BJ (cell line): ENCODE measurements around the gene CUL3. TPM values are rescaled to one million over a fixed set of nuclear protein-coding genes. Genes with fewer than 3 reads are reported as not detected.

Experiments used
- CTCF ChIA-PET: fragments of 350-600 bp; formaldehyde crosslinking; extraction: SDS; loops from one replicate; lab custom pipeline; 2021; ENCODE audit warnings: antibody characterized with exemption, inconsistent platforms; lab: Yijun Ruan, JAX
- POLR2A ChIA-PET: fragments of 300-600 bp; sonication (Branson Sonifier 250); formaldehyde crosslinking; extraction: SDS; loops from one replicate; lab custom pipeline; 2021; ENCODE audit warnings: antibody characterized with exemption; lab: Charles Lee
- DNase-seq: peaks from one replicate; pipeline ENCODE4 v3.0.0-alpha.2; 2011; ENCODE audit warnings: low read depth
- H3K27me3 ChIP-seq: 2 replicates; pipeline ENCODE4 v1.6.0; 2011; ENCODE audit warnings: low read length; ENCODE audit not compliant: control insufficient read depth, insufficient read depth
- H3K36me3 ChIP-seq: 2 replicates; pipeline ENCODE4 v1.5.1; 2011; ENCODE audit warnings: low read length; ENCODE audit not compliant: control insufficient read depth, insufficient read depth
- H3K4me3 ChIP-seq: 2 replicates; pipeline ENCODE4 v1.5.1; 2011; ENCODE audit warnings: low read depth, mild to moderate bottlenecking, control low read depth, low read length
- polyA plus RNA-seq: library from polyadenylated mRNA; depleted of rRNA; stranded (reverse); fragments of >200 nt; gene quantifications from 2 replicates; pipeline ENCODE4 v1.2.3, GENCODE V29; 2011
- TF ChIP-seq, protein P1 (sequence below): IDR thresholded peaks from 2 replicates; pipeline ENCODE4 v1.5.1; 2011; ENCODE audit warnings: low read depth, mild to moderate bottlenecking, control low read depth, inconsistent platforms, low read length, moderate library complexity; ENCODE audit not compliant: insufficient read depth

CUL3 gene
- polyA plus RNA-seq, 1 experiment = 12.8 TPM

DNA sequence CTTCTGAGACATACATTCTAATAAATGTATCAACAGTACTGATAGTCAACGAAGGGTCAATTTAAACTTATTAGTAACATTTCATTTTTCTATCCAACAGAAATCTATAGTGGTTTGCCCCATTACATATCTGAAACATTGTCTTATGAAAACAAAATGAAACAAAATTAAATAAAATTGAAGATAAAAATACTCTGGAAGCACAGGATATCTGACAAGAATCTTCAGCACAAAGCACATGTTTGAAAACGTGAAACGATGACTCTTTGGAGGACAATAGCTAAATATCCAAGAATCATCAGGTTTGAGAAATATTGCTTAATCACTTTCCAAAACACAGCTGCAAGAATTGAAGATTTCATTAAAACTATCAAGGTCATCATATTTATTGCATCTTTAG is 112.3 kb downstream of the CUL3 start:
- peaks cover 3% of the 10 kb centered on the region for H3K36me3 ChIP-seq

GRCh38 chr2:224472137-224472536 is 113.0 kb downstream of the CUL3 start:
- H3K4me3 ChIP-seq = no peak overlapping the region
- H3K36me3 ChIP-seq = peaks cover 2% of the 10 kb centered on the region
- TF ChIP-seq, protein P1, sequence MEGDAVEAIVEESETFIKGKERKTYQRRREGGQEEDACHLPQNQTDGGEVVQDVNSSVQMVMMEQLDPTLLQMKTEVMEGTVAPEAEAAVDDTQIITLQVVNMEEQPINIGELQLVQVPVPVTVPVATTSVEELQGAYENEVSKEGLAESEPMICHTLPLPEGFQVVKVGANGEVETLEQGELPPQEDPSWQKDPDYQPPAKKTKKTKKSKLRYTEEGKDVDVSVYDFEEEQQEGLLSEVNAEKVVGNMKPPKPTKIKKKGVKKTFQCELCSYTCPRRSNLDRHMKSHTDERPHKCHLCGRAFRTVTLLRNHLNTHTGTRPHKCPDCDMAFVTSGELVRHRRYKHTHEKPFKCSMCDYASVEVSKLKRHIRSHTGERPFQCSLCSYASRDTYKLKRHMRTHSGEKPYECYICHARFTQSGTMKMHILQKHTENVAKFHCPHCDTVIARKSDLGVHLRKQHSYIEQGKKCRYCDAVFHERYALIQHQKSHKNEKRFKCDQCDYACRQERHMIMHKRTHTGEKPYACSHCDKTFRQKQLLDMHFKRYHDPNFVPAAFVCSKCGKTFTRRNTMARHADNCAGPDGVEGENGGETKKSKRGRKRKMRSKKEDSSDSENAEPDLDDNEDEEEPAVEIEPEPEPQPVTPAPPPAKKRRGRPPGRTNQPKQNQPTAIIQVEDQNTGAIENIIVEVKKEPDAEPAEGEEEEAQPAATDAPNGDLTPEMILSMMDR = no peak
- CTCF ChIA-PET = no interaction called here
- H3K27me3 ChIP-seq = no peaks in the 10 kb centered on the region
- DNase-seq = no peak
- POLR2A ChIA-PET = no interaction called here

More for the DNA sequence above, 112.3 kb downstream of the CUL3 start:
- H3K4me3 ChIP-seq = no peak overlapping the region
- H3K27me3 ChIP-seq = no peaks in the 10 kb centered on the region
- ChIA-PET POLR2A (no interaction called here), CTCF (interaction anchor here (1.3 kb wide), 1 partner anchor 109 kb away, joined by 3 read pairs; no protein-coding TSS in a partner anchor)
- TF ChIP-seq, protein P1 = no peak
- DNase-seq = no peak

- POLR2A ChIA-PET = no interaction called here
These were observed 115.7 kb downstream of the CUL3 start for GRCh38 chr2:224469374-224469964.

DNA sequence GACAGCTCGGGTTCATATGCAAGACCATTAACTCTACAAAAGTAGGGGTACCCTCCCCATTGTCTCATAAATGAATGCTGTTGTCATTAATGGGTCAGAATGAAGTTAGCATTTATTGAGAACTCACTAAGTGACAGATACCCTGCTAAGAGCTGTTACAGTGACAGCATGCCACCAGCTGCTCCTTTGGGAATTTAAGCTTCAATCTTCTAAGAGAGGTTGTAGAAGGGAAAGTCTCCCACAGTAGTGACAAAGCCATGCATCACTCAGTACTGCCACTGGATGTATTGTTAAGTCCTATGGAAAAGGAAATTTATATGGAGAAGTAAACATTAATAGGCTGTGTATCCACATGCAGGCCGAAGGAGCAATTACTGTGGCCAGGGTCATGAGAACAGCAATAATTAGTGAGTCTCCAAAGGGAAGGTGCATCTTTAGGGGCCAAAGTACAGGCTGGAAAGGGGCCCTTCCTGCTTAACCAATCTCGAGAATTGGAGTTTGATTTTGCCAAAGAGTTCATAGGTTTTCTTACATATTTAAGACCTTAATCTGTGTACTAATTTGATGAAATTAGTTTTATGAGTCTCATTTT is 118.8 kb downstream of the CUL3 start:
- Histone ChIP-seq H3K36me3 (no peaks in the 10 kb centered on the region), H3K27me3 (no peaks in the 10 kb centered on the region), H3K4me3 (no peak overlapping the region)
- DNase-seq = no peak
- TF ChIP-seq, protein P1 = no peak
- POLR2A ChIA-PET = no interaction called here
- CTCF ChIA-PET = no interaction called here

More at GRCh38 chr2:224469374-224469964, 115.7 kb downstream of the CUL3 start:
- H3K27me3 ChIP-seq = no peaks in the 10 kb centered on the region
- TF ChIP-seq, protein P1 = no peak
- H3K4me3 ChIP-seq = no peak overlapping the region
- CTCF ChIA-PET = interaction anchor here (0.9 to 1.8 kb wide), 3 partner anchors 18 to 177 kb away, joined by 3 to 5 read pairs (median 4); no protein-coding TSS in a partner anchor
- H3K36me3 ChIP-seq = no peaks in the 10 kb centered on the region
- no peak for DNase-seq

DNA sequence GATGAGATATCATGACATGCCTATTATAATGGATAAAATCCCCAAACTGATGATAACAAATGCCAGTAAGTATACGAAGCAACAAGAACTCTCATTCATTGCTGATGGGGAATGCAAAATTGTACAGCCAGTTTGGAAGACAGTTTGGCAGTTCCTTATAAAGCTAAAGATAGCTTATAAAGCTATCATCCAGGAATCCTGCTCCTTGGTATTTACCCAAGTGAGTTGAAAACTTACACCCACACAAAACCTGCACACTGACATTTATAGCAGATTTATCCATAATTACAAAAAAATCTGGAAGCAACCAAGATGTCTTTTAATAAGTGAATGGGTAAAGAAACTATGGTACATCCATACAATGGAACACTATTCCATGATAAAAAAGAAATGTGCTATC is 123.8 kb downstream of the CUL3 start:
- Histone ChIP-seq H3K36me3 (no peaks in the 10 kb centered on the region), H3K4me3 (no peak overlapping the region), H3K27me3 (no peaks in the 10 kb centered on the region)
- ChIA-PET POLR2A (no interaction called here), CTCF (no interaction called here)
- no peak for DNase-seq
- TF ChIP-seq, protein P1 = no peak
